Cardiac septum (tissue), 1 donor: ENCODE data around the gene SRSF10. TPM values are rescaled to one million over a fixed set of nuclear protein-coding genes. Genes with fewer than 3 reads are reported as not detected.
"Not testable (repeated sequence)": the region's sequence is repeated elsewhere in the genome, so short reads cannot be mapped to it uniquely, and the experiment has no call there.

ENCODE experiments used
- DNase-seq: peaks from one replicate; pipeline ENCODE4 v3.0.0-alpha.2; 2020; ENCODE audit warnings: low spot score
- intact Hi-C: fragments of 100-400 bp; cut with DNase I; formaldehyde crosslinking; loops from one replicate; pipeline ENCODE4 v1.14.0; 2022
- total RNA-seq: library from RNA; stranded (reverse); fragmentation: NEBNext Ultra II Directional; extraction: Animal tissue kit (Norgen Biotek cat#: 25700); gene quantifications from one replicate; pipeline ENCODE4 v1.2.1, GENCODE V29; 2021
- donor health status: DM: no; HTN: no; CAD: no.

Gene SRSF10
- total RNA-seq, 1 donor from 2014 or later = 63.4 TPM

DNA sequence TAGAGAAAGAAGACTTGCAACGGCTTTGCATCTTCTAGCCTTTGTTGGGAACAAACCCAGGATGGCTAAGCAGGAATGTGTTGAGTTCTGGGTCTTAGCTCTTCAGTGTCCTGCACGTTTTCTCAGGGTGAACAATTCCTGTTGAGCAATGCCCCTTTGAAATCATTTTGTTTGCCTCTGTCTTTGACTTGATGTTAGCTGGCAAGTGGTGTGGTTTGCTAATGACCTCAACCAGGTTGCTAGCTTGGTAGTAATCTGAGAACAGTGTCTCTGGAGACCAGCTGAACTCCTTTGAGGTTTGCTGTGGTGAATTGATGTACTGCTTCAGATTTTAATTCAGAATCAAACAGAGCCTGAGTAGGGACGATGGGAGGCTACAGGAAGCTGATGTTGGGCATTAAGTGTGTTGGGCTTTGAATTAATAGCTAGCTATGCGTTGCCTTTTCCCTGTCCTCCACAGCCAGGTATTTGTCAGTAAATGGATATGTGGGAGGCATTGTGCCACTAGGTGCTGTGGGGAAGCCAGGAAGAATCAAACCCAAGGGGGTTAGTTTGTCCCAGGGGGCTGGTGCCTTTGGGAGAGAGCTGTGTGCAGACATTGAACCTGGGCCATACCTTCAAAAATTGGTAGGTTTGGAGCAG lies 23.3 kb upstream of the SRSF10 start:
- no peak for DNase-seq
- intact Hi-C loops = no loop called here

DNA sequence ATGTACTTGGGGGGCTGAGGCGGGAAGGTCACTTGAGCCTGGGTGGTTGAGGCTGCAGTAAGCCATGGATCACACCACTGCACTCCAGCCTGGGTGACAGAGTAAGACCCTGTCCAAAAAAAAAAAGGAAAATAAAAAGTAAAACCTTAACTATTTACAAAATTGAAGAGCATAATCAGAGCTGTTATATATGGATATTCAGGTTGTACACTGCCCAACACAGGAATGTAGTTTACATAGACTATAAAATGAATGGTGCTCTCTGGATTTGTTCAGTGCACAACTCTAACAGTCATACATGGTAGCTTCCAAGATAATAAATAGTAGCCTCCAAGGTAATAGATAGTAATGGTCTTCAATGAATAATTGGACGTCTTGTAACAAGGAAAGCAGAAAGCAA lies 22.6 kb upstream of the SRSF10 start:
- intact Hi-C loops = no loop called here
- DNase-seq = no peak

DNA sequence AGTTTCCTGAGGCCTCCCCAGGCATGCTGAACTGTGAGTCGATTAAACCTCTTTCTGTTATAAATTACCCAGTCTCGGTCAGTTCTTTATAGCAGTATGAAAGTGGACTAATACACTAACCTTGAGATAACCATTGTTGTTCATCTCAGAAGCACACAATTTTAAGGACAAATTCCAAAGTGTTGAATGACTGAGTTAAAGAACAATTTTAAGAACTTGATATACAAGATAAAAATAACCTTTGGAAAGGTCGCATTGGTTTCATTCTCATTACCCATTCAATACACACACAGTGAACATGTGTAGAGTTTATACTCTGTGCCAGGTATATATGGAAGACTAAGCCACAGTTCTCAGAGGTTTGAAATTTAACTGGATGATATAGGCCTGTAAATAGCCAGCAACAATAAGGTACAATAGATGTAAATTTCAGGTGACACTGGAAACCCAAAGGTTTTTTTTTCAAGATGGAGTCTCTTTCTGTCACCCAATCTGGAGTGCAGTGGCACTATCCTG lies 19.1 kb upstream of the SRSF10 start:
- DNase-seq = no peak
- intact Hi-C loops = no loop called here

DNA sequence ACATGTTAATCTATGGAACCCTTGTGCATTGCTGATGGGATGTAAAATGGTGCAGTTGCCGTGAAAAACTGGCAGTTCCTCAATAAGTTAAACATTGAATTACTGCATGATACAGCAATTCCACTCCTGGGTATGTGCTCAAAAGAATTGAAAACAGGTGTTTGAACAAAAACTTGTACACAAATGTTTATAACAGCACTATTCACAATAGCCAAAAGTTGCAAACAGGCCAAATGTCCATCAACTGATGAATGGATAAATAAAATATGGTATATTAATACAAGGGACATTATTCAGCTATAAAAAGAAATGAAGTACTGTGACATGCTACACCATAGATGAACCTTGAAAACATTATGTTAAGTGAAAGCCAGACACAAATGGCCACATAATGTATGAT lies 17.7 kb upstream of the SRSF10 start:
- DNase-seq = no peak
- intact Hi-C loops = no loop called here

DNA sequence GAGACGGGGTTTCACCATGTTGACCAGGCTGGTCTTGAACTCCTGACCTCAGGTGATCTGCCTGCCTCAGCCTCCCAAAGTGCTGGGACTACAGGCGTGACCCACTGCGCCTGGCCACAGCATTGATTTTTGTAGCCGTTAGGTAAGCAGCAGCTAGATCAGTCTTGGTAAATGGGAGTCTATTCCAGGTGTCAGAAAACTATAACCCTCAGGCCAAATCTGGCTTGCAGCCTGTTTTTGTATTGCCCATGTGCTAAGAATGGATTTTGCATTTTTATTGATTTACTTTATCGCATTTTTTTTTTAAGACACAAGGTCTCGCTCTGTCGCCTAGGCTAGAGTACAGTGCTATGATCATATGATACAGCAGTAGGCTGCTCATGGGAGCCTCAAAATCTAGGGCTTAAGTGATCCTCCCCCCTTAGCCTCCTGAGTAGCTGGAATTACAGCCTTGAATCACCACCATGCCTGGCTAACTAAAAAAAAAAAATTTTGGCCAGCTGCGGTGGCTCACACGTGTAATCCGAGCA lies 16.6 kb upstream of the SRSF10 start:
- no peak for DNase-seq
- intact Hi-C loops = no loop called here

DNA sequence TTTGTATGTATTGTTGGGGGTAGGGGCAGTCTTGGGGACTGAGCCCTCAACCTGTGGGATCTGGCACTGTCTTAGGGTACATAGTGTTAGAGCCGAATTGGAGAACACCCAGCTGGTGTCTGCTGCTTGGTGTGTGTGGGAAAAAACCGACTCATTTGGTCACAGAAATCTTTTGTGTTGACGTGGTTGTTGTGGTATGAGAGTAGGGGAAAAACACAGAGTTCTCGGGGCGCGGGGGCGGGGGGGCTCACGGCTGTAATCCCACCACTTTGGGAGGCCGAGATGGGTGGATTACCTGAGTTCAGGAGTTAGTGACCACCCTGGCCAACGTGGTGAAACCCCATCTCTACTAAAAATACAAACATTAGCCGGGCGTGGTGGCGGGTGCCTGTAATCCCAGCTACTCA lies 15.3 kb upstream of the SRSF10 start:
- intact Hi-C loops = no loop called here
- DNase-seq = no peak

DNA sequence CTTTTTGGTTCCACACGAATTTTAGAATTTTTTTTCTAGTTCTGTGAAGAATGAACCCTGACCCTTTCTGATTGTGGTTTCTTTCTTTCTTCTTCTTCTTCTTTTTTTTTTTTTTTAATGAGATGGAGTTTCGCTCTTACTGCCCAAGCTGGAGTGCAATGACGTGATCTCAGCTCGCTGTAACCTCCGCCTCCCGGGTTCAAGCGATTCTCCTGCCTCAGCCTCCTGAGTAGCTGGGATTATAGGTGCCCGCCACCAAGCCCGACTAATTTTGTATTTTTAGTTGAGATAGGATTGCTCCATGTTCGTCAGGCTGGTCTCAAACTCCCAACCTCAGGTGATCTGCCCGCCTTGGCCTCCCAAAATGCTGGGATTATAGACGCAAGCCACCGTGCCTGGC lies 11.9 kb upstream of the SRSF10 start:
- DNase-seq, intact Hi-C loops: not testable (repeated sequence)

DNA sequence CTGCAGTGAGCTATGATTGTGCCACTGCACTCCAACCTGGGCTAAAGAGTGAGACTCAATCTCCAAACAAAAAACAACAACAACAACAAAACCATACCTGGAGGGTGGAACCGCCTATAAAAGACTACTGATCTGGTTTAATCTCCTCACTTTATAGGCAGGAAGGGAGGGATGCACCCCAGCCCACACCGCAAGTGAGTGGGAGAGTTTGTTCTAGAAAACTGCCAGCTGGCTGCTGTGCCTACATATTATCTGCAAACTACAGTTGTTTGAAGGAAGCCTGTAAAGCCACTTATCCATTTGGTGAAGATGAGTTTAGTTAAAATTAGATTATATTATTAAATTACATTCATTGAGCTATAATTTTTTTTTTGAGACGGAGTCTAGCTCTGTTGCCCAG lies 9.1 kb upstream of the SRSF10 start:
- no peak for DNase-seq
- intact Hi-C loops = no loop called here

DNA sequence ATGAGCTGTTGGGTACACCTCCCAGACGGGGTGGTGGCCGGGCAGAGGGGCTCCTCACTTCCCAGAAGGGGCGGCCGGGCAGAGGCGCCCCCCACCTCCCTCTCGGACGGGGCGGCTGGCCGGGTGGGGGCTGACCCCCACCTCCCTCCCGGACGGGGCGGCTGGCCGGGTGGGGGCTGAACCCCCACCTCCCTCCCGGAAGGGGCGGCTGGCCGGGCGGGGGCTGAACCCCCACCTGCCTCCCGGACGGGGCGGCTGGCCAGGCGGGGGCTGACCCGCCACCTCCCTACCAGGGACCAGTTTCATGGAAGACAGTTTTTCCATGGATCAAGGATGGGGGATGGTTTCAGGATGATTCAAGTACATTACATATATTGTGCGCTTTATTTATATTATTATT lies 6.9 kb upstream of the SRSF10 start:
- DNase-seq, intact Hi-C loops: not testable (repeated sequence)

DNA sequence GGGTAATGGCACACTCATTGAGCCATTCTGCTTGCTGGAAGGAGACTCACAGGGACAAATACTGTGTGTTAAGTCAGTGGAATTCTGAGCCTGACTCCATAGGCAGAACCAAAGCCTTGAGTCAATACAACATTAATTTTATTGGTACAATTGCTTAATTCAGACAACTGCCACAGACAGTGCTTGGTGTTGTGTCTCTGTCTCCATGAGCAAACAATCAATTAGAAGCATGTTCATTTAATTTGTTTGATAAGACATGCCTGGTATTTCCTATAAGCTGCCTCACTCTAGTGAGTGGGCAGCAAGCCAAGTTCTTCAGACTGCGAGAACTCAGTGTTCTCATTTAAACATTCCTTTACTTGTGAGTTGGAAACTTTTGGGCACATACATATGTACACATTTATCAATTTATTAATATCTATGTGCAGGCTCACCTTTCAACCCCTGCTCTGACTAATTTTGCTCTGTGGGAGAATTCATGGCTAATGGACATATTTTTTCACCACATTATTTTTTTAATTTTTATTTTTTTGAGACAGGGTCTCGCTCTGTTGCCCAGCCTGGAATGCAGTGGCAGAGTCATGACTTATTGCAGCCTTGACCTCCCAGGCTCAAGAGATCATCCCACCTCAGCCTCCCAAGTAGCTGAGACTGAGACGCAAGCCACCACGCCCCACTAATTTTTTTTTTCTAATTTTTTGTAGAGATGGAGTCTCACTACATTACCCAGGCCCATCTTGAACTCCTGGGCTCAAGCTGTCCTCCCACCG lies 4.5 kb upstream of the SRSF10 start:
- DNase-seq = no peak
- intact Hi-C loops = no loop called here

DNA sequence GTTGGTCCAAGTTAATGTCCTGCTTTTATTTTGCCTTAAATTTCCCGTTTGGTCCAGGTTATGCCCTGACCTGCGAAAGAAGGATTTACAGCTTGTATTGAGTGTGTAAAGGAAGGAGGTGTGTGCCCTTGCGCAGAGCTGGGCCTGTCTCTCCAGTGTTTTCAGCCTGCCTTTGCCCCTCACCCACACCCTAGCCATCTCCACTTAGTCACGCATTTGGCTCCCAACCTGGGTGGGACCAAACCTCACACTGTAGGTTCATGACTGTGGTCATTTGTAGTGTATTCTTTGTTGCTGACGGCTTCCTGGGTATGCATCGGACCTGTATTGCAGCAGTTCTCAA lies 572 bp upstream of the SRSF10 start:
- intact Hi-C loops = loop anchor here (1.0 to 2.0 kb wide), 2 partner anchors 20 to 38 kb away; no protein-coding TSS in a partner anchor

DNA sequence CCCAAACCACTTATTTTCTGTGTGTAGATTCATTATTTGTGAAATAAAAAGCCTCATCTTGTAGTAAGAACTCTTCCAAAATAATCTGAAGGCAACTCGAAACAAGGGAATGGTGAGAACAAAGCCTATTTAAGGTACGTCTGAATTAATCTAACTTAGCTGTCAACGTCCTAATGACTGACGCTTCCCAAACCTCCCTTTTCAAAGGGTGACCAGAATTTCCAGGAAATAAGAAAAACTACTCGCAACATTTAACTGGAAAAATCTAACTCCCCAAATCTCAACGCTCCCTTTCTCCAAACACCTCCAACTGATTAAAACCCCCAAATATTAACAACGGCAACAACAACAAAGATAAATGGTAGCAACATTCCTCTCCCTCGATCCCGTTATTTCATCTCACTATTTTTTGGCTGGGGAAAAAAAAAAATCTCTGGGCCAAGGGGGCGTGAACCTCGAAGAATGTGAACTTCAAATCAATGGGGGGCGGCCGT lies 693 bp downstream of the SRSF10 start:
- DNase-seq = no peak
- intact Hi-C loops = no loop called here

More for the DNA sequence above, 572 bp upstream of the SRSF10 start:
- DNase-seq = no peak

DNA sequence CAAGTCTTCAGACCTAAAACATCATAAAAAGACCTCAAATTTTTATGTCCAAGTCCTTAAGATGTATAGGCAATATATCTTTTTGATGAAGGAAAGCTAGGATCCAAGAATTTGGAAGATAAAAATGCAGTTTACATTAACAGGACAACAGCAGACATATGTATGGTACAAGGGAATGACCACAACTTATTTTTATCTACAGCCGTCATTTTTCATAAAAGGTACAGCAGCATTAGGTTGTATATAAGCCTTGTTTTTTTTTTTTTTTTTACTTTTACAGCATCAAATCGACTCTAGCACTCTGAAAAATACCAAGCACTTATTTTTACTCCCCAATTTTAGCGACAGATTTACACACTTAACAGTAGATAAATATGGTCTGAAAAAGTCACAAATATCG lies 1.3 kb downstream of the SRSF10 start:
- no peak for DNase-seq
- intact Hi-C loops = no loop called here

DNA sequence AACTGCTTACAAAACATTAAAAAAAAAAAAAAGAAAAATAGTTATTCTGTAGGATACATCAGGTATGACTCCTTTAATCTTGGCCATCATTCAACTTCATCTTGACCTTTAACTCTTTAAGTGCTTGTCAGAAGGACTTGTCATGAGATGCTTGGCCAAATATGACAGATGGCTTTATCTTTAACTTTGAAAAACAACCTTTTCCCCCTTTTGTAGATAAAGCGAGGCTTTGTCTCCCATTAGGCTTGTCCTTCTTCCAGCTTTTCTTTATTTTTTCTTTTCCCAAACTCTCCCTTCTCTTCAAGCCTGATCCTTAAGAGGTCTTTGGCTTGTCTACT lies 2.3 kb downstream of the SRSF10 start:
- intact Hi-C loops = loop anchor here (1.0 kb wide), 1 partner anchor 19 kb away; the partner anchor contains the start of gene PNRC2
- no peak for DNase-seq

DNA sequence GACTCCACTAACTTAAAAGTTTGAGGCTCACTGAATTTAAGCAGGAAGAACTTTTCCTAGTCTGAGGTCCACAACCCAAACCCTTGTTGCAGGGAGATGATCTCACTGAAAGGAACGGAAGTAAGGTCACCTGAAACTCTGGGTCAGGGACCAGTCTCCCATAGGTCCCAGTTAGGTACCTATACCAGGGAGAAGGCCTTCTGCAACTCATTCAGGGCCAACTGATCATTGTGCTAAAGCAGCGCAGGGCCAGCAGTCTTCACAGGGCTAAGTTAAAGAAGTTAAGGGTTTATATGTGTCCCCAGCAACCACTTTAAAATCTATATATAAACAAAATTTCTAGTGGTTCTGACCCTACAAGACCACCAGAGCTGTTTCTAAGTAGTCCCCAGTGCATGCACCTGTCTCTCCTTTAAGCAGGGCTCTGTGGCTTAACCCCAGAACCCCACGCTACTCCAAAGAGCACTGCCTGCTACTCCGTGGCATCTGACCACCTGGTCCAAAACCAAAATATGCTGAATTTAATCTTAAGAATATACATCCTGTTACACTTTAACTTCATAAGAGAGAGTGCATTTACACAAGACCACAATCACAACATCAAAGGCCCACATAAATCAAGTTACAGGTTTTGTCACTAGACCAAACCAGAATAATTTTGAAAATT lies 2.8 kb downstream of the SRSF10 start:
- intact Hi-C loops = loop anchor here (1.0 kb wide), 1 partner anchor 18 kb away; the partner anchor contains the start of gene PNRC2
- DNase-seq = no peak

DNA sequence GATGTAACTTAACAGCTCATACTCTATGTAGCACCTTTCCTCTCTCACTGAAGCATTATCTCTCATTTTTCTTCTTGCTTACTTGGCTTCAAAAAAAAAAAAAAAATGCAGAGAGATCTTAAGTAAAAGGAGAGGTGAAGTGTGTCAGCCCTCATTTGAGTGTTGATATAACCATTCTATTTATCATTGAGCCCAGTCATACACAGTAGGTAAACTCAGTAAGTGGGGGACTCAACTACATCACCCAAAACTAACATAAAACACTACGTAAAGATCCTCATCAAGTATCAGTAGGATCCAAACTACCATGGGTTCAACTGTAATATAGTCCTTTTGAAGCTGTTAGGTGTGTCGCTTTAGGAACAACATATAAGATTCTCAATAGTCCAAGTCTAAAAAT lies 12.3 kb downstream of the SRSF10 start:
- intact Hi-C loops = no loop called here
- no peak for DNase-seq

DNA sequence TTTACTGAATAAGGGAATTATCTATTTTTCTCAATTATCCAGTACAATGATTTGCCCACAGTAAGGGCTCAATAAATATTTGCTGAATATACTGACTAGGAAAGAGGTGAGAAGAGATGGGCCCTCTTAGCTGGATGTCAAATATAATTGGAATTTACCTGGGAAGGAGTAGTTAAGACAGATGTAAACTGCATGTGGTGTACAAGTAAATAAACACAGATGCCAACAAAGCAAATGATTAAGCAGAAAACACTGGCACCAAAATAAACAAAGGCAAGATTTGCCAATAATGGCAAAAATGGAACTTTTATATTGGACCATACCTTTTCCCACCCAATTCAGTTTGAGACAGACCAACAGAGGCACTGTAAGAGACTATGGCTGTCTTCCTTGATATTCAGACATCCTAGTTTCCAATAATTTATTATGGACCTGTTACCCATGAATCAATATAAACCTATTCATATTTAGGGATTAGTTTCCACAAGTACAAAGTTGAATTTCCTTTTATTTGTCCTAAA lies 13.1 kb downstream of the SRSF10 start:
- no peak for DNase-seq
- intact Hi-C loops = no loop called here

DNA sequence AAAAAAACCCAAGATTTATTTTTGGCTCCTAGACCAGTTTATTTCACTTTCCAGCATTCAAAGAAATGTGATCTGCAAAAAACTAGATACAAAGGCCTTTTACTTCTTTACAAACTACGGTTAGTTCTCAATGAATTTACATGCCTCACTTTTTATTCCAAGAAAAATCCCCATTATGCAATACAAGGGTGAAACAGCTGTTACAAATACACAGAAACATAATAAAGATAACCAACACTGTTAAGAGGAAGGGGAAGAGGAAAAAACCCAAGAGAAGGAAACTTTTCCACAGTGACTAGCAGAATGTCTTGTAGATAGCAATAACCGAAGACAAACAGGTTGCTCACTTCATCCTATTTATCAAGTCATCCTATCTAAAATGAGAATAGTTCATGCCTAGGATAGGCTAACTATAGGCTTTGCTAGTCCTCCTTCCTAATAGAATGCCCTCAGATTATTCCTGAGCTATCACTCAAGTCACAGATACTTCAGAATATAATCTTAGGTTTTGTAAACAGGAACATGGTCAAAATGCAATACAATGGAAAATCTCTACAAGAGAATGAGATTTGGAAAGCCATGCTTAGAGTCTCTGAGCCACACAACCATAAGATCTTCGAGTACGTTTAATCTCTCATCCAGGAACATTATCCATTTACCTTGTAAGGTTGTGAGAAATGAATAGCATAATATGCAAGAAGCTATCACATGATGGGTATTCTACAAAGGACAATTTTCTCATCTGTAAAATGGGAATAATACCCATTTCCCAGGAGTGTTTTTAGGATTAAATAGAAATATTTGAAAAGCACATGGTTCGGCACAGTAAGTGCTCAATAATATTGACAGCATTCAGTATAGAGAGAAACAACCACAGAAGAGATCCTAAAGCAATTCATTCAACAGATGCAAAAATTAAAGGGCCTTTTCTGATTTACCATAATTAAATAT lies 15.1 kb downstream of the SRSF10 start:
- no peak for DNase-seq
- intact Hi-C loops = no loop called here

DNA sequence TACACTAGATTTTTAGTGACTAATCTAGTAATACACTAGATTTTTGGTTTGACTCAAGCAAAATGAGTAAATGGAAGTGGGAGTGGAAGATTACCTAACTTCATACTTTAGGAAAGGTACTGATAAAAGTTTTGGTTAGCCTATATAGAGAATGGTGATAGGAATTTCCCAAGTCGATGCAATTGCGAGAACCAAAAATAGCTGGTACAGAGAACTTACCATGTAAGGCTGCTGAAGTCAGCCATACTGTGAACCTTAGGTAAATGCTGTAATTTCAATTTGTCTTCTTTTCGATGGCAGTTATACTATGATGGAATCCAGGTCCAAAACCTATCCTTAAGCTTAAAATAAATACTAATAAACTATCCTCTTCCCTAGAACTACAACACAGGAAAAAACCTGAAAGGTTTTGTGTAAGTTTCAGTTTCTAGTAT lies 15.9 kb downstream of the SRSF10 start:
- intact Hi-C loops = no loop called here
- DNase-seq = no peak
